ENCODE data around the gene DEAF1. TPM values are rescaled to one million over a fixed set of nuclear protein-coding genes. Genes with fewer than 3 reads are reported as not detected.

The DEAF1 gene
- total and polyA plus RNA-seq, 7 donors, result 12.5 to 30.0 (median 18.1) TPM

DNA sequence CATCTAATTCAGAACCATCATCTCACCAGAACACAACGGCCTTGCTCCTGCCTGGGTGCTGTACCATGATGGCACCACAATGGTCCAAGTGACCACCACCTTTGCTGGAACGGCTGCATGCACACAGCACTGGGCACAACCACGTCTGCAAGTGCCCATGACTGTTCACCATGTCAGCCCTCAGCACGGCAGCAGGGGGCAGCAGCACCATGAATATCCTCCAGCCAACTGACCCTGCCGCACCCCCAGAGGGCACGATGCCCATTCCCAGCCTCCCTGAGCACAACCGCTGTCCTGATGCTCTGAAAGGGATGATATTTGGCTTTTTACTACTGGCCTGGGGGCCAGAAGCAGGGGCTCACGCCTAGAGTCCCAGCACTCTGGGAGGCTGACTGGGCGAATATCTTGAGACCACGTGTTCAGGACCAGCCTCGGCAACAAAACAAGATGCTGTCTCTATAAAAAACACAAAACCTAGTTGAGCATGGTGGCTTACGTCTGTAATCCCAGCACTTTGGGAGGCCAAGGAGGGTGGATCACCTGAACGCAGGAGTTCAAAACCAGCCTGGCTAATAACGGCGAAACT, 32.2 kb downstream of the DEAF1 start:
- intact Hi-C loops (cut with DNase I), result loop anchor here (2.0 to 5.0 kb wide), 2 partner anchors 60 kb away; no protein-coding TSS in a partner anchor
- DNase-seq (peak; percentile 69 to 81), ATAC-seq (peak; percentile 51 to 70 (median 68))
- Histone ChIP-seq H3K36me3 (ENCODE audit: insufficient read depth in 1 of 2, low read depth in 1 of 2) (peaks cover 3 to 37% of the 10 kb centered on the region in 2 donors), H3K27me3 (ENCODE audit: insufficient read depth in 3 of 3, low read length in 2 of 3) (no peaks in the 10 kb centered on the region), H3K27ac (no peak overlapping the region), H3K9me3 (no peaks in the 10 kb centered on the region), H3K4me3 (no peak overlapping the region), H3K4me1 (peaks cover 4% of the 10 kb centered on the region)
- 54 to 62% (median 54%) methylated on average over 15 of the region's 15 CpGs for WGBS, 3 donors
- TF ChIP-seq, protein P1, sequence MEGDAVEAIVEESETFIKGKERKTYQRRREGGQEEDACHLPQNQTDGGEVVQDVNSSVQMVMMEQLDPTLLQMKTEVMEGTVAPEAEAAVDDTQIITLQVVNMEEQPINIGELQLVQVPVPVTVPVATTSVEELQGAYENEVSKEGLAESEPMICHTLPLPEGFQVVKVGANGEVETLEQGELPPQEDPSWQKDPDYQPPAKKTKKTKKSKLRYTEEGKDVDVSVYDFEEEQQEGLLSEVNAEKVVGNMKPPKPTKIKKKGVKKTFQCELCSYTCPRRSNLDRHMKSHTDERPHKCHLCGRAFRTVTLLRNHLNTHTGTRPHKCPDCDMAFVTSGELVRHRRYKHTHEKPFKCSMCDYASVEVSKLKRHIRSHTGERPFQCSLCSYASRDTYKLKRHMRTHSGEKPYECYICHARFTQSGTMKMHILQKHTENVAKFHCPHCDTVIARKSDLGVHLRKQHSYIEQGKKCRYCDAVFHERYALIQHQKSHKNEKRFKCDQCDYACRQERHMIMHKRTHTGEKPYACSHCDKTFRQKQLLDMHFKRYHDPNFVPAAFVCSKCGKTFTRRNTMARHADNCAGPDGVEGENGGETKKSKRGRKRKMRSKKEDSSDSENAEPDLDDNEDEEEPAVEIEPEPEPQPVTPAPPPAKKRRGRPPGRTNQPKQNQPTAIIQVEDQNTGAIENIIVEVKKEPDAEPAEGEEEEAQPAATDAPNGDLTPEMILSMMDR (IDR thresholded peaks at IDR 0.05), result peak; percentile 57

DNA sequence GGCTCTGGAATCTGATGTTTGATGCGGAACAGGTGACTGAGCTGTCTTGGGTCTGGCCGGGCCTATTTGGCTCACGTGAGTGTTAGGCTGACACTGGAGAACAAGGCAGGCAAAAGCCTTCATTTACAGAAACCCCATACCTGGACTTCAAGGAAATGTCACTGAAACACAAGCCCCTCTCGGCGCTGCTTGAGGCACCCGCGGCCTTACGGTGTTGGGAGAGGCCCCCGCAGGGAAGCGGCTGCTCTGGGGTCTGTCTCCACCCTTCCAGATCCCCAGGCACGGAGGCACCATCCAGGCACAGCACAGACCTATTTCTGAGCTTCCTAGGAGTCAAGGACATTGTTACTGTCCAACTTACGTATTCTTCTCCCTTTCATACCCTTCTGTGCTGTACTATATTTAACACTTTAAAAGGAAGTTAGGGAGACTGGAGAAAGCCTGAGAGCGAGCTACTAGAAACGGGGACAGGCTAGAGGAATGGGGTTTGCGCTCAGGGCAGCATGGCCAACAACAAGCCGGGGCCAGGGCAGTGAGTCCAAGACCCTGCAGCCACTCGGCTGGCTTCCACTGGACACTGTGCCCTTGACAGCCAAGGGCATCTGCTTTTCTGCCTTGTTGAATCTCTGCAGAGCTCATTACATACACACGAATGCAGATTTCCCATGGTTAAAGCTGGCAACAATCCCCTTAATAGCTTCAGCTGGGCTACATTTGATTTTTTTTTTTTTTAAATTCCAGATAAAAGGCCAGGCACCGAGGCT, 34.2 kb downstream of the DEAF1 start:
- DNase-seq (no peak), ATAC-seq (peak in 1 of 4 donors; percentile 7)
- H3K4me3 ChIP-seq, result no peak overlapping the region
- 71 to 77% (median 75%) methylated on average over 19 of the region's 19 CpGs for WGBS, 3 donors
- no peaks in the 10 kb centered on the region for H3K27me3 ChIP-seq (ENCODE audit: insufficient read depth in 3 of 3, low read length in 2 of 3)
- no peaks in the 10 kb centered on the region for H3K9me3 ChIP-seq
- peaks cover 2% of the 10 kb centered on the region for H3K4me1 ChIP-seq
- intact Hi-C loops (cut with DNase I), result loop anchor here in 1 of 2 donors (5.0 kb wide), 1 partner anchor 61 kb away; no protein-coding TSS in a partner anchor
- TF ChIP-seq, protein P1 (IDR thresholded peaks at IDR 0.05), result no peak
- no peak overlapping the region for H3K27ac ChIP-seq
- H3K36me3 ChIP-seq (ENCODE audit: insufficient read depth in 1 of 2, low read depth in 1 of 2), result peaks cover 3 to 38% of the 10 kb centered on the region in 2 donors

DNA sequence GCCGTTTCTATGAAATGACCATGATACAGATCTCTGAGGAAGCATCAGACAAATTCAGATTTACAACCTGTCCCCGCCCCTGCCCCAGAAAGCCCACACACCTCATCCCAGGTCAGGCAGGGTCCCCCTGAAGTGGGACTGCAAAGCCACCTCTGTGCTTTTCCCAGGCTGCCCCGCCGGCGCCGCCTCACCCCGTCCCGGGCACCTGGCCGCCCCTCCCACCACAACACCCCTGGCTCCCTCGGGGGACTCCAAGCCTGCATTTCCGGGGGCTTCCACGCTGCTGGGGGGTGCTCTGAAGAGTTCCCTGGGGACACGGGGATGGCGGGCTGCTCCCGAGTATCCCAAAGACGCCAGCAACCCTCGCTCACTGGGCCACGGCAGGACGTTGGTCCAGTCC, 34.7 kb downstream of the DEAF1 start:
- DNase-seq (no peak), ATAC-seq (peak in 1 of 4 donors; percentile 9)
- Histone ChIP-seq H3K27me3 (ENCODE audit: insufficient read depth in 3 of 3, low read length in 2 of 3) (no peaks in the 10 kb centered on the region), H3K4me1 (no peaks in the 10 kb centered on the region), H3K36me3 (ENCODE audit: insufficient read depth in 1 of 2, low read depth in 1 of 2) (peaks cover 3 to 36% of the 10 kb centered on the region in 2 donors), H3K4me3 (no peak overlapping the region), H3K9me3 (no peaks in the 10 kb centered on the region), H3K27ac (no peak overlapping the region)
- intact Hi-C loops (cut with DNase I), result loop anchor here in 1 of 2 donors (5.0 kb wide), 1 partner anchor 62 kb away; no protein-coding TSS in a partner anchor
- 81 to 89% (median 86%) methylated on average over 19 of the region's 19 CpGs for WGBS, 3 donors
- TF ChIP-seq, protein P1 (IDR thresholded peaks at IDR 0.05), result no peak

DNA sequence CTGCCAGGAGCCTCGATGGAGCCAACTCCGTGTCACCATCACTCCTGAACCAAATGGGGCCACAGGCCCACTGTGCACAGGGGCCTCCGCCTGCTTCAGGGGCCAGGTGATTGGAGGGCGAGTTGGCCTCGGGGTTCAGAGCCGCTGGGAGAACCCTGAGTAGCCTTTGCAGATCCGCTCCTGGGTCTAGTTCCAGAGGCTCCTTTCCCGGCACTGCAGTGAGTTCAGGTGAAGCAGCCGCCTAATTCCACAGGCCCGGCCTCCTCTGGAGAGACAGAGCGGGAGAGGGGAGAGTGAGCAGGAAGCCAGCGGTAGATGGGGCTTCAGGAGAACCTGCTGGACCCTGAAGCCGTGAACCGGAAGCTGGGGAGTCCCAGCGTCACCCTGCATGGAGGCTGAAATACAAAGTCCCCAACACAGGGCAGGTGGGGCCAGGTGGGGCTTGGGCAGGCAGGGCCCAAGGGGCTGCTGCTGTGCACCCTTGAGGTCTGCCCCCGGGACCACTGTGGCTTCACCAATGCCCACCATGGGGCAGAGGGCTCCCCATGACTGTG, 35.4 kb downstream of the DEAF1 start:
- H3K36me3 ChIP-seq (ENCODE audit: insufficient read depth in 1 of 2, low read depth in 1 of 2), result peaks cover 3 to 38% of the 10 kb centered on the region in 2 donors
- 89 to 93% (median 89%) methylated on average over 16 of the region's 16 CpGs for WGBS, 3 donors
- no peaks in the 10 kb centered on the region for H3K9me3 ChIP-seq
- intact Hi-C loops (cut with DNase I), result loop anchor here in 1 of 2 donors (5.0 kb wide), 1 partner anchor 63 kb away; no protein-coding TSS in a partner anchor
- no peak for ATAC-seq
- H3K4me1 ChIP-seq, result no peaks in the 10 kb centered on the region
- no peaks in the 10 kb centered on the region for H3K27me3 ChIP-seq (ENCODE audit: insufficient read depth in 3 of 3, low read length in 2 of 3)
- TF ChIP-seq, protein P1 (IDR thresholded peaks at IDR 0.05), result no peak
- no peak overlapping the region for H3K4me3 ChIP-seq
- no peak overlapping the region for H3K27ac ChIP-seq
- no peak for DNase-seq
